ENCODE results near the gene TMEM263. TPM values are rescaled to one million over a fixed set of nuclear protein-coding genes. Genes with fewer than 3 reads are reported as not detected.

Gene TMEM263
- total and polyA plus RNA-seq, 9 of the 15 experiments (the other 6 are each of a cell fraction or from before 2014, with no cell fraction given): 12.6 to 36.7 (median 24.4) TPM

GRCh38 chr12:106955377-106956047, at the start of gene TMEM263 (continued):
- no peak for TF ChIP-seq HDAC2 (IDR thresholded peaks at IDR 0.05)
- TF ChIP-seq, protein P1, sequence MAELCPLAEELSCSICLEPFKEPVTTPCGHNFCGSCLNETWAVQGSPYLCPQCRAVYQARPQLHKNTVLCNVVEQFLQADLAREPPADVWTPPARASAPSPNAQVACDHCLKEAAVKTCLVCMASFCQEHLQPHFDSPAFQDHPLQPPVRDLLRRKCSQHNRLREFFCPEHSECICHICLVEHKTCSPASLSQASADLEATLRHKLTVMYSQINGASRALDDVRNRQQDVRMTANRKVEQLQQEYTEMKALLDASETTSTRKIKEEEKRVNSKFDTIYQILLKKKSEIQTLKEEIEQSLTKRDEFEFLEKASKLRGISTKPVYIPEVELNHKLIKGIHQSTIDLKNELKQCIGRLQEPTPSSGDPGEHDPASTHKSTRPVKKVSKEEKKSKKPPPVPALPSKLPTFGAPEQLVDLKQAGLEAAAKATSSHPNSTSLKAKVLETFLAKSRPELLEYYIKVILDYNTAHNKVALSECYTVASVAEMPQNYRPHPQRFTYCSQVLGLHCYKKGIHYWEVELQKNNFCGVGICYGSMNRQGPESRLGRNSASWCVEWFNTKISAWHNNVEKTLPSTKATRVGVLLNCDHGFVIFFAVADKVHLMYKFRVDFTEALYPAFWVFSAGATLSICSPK (IDR thresholded peaks at IDR 0.05; ENCODE audit: borderline replicate concordance): no peak
- 0 out of 2 replicates have a peak, but pooled peaks have one; percentile 6 for TF ChIP-seq CHD2 (IDR thresholded peaks at IDR 0.05; ENCODE audit: low read depth, low read length)
- TF ChIP-seq KAT8 (IDR thresholded peaks at IDR 0.05; ENCODE audit: low read depth): no peak
- no peak for TF ChIP-seq RHOXF2B (CRISPR knock-in tag; conservative IDR thresholded peaks at IDR 0.05)
- no peak for TF ChIP-seq MXI1 (IDR thresholded peaks at IDR 0.05; ENCODE audit: low read depth, low read length)
- no peak for TF ChIP-seq TFAM (CRISPR knock-in tag; conservative IDR thresholded peaks at IDR 0.05)
- TF ChIP-seq, protein P2, sequence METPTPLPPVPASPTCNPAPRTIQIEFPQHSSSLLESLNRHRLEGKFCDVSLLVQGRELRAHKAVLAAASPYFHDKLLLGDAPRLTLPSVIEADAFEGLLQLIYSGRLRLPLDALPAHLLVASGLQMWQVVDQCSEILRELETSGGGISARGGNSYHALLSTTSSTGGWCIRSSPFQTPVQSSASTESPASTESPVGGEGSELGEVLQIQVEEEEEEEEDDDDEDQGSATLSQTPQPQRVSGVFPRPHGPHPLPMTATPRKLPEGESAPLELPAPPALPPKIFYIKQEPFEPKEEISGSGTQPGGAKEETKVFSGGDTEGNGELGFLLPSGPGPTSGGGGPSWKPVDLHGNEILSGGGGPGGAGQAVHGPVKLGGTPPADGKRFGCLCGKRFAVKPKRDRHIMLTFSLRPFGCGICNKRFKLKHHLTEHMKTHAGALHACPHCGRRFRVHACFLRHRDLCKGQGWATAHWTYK (CRISPR knock-in tag; IDR thresholded peaks at IDR 0.05): no peak
- TF ChIP-seq ZNF695 (CRISPR knock-in tag; IDR thresholded peaks at IDR 0.05): 0 out of 2 replicates have a peak, but pooled peaks have one; percentile 36
- TF ChIP-seq KAT2B (IDR thresholded peaks at IDR 0.05; ENCODE audit: low read depth, low read length): no peak
- TF ChIP-seq FOXM1 (IDR thresholded peaks at IDR 0.05; ENCODE audit: low read depth): no peak
- no peak for TF ChIP-seq FOXM1 (CRISPR knock-in tag; IDR thresholded peaks at IDR 0.05; ENCODE audit: low read depth)
- no peak for TF ChIP-seq CHAMP1 (IDR thresholded peaks at IDR 0.05)
- TF ChIP-seq ATF7 (IDR thresholded peaks at IDR 0.05): peak; percentile 38
- TF ChIP-seq TAF15 (IDR thresholded peaks at IDR 0.05; ENCODE audit: low read depth, low read length): no peak
- TF ChIP-seq, protein P3, sequence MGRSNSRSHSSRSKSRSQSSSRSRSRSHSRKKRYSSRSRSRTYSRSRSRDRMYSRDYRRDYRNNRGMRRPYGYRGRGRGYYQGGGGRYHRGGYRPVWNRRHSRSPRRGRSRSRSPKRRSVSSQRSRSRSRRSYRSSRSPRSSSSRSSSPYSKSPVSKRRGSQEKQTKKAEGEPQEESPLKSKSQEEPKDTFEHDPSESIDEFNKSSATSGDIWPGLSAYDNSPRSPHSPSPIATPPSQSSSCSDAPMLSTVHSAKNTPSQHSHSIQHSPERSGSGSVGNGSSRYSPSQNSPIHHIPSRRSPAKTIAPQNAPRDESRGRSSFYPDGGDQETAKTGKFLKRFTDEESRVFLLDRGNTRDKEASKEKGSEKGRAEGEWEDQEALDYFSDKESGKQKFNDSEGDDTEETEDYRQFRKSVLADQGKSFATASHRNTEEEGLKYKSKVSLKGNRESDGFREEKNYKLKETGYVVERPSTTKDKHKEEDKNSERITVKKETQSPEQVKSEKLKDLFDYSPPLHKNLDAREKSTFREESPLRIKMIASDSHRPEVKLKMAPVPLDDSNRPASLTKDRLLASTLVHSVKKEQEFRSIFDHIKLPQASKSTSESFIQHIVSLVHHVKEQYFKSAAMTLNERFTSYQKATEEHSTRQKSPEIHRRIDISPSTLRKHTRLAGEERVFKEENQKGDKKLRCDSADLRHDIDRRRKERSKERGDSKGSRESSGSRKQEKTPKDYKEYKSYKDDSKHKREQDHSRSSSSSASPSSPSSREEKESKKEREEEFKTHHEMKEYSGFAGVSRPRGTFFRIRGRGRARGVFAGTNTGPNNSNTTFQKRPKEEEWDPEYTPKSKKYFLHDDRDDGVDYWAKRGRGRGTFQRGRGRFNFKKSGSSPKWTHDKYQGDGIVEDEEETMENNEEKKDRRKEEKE (IDR thresholded peaks at IDR 0.05; ENCODE audit: borderline replicate concordance in 1 of 2, control insufficient read depth in 1 of 2, low read depth in 2 of 2, low read length in 1 of 2): no peak
- no peak for TF ChIP-seq DNMT1 (IDR thresholded peaks at IDR 0.05)
- no peak for TF ChIP-seq THRAP3 (IDR thresholded peaks at IDR 0.05; ENCODE audit: borderline replicate concordance)
- no peak for TF ChIP-seq TOE1 (IDR thresholded peaks at IDR 0.05; ENCODE audit: borderline replicate concordance)
- TF ChIP-seq TOE1 (CRISPR knock-in tag; IDR thresholded peaks at IDR 0.05; ENCODE audit: borderline replicate concordance, low read depth): peak; percentile 70; the same call in 1 of the 2 replicates
- TF ChIP-seq ZNF3 (CRISPR knock-in tag; IDR thresholded peaks at IDR 0.05): no peak
